Glomerular visceral epithelial cell (primary cell): Measurements from ENCODE around the gene GNA15.

Experiments
- DNase-seq: peaks from one replicate; pipeline ENCODE4 v3.0.0-alpha.2; 2016; ENCODE audit errors: extremely low spot score

GNA15 gene

GRCh38 chr19:3208317-3209207 is 72.7 kb downstream of the GNA15 start:
- no peak for DNase-seq

DNA sequence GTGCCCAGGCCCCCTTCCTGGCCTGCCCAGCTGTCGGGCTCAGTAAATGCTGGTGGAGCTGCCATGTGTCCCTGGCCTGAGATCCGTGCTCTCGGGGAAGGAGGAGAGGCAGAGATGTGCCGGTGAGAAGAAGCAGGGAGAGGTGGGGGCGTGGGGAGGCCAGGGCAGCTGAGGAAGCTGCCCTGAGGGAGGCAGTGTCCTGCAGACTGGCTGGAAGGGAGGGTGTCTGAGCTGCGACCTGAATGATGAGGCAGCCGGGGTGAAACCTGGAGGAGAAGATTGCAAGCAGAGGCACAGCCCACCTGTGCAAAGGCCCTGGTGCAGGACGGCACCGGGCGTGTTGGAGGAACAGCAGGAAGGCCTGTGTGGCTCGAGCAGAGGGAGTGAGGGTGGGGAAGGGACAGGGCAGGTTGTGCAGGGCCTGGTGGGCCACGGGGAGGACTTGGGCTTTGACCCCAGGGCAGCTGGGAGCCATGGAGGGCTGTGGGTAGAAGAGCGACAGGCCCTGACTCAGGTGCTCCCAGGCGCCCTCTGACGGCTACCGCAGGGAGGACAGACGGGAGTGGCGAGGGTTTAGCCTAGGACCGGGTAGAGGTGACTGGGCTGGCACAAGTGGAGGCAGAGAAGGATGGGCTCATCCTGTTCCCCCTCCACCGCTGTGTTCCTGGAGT is 74.6 kb downstream of the GNA15 start:
- peak; percentile 47 for DNase-seq

DNA sequence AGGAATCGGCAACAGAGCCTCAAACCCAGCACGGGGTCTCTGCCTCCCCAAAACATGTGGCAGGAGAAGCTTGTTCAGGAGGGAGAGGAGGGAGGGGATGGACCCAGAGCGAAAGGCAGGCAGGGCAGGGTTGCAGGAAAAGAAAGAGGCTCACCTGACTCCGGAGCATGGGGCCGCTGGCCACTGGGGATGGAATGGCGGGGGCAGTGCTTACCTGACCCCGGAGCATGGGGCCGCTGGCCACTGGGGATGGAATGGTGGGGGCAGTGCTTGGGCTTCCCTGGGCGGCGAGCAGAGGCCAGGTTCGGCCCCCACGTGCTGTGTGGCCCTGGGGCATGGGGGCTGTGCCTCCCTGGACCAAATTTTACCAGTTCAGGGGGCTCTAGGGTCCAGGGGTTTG is 75.4 kb downstream of the GNA15 start:
- DNase-seq: no peak

DNA sequence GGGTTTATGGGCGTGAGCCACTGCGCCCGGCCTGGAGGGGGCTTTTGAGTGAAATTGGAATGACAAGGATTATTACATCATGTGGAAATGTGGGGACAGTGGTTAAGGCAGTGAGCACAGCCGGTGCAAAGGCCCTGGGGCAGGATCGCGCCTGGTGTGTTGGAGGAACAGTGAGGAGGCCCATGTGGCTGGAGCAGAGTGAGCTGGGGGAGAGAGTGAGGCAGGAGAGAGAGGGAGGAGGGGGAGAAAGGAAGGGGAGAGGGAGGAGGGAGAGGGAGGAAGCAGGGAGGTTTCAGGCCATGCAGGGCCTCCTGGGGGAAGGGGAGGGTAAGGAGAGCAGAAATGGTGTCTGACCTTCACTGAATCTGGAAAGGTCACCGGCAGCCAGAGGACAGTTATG is 77.3 kb downstream of the GNA15 start:
- DNase-seq: no peak
